Right atrium auricular region (tissue), 2 donors: ENCODE data around the gene DNMT3A. TPM values are rescaled to one million over a fixed set of nuclear protein-coding genes. Genes with fewer than 3 reads are reported as not detected.

Experiments
- DNase-seq: peaks from one replicate; pipeline ENCODE4 v3.0.0-alpha.2; 2019; ENCODE audit warnings: low spot score
- H3K27ac ChIP-seq, 2 donors: fragments of 200-600 bp; sonication (generic); 1 replicate in 1 of 2; 2 replicates in 1 of 2; pipeline ENCODE4 v1.5.1; 2016 to 2019
- H3K27me3 ChIP-seq, 2 donors: fragments of 200-600 bp; sonication (generic); one replicate each; pipeline versions ENCODE4 v1.5.1 to v1.6.0; 2017 to 2019
- H3K36me3 ChIP-seq: fragments of 200-600 bp; sonication (generic); one replicate; pipeline ENCODE4 v1.5.1; 2016
- H3K4me1 ChIP-seq, 2 donors: fragments of 200-600 bp; sonication (generic); one replicate each; pipeline versions ENCODE4 v1.5.1 to v1.6.0; 2017 to 2019
- H3K4me3 ChIP-seq, 2 donors: fragments of 200-600 bp; sonication (generic); 1 replicate in 1 of 2; 2 replicates in 1 of 2; pipeline ENCODE4 v1.5.1; 2017 to 2019; ENCODE audit warnings: mild to moderate bottlenecking in 1 of 2, moderate library complexity in 1 of 2
- H3K9me3 ChIP-seq, 2 donors: fragments of 200-600 bp; sonication (generic); one replicate each; pipeline ENCODE4 v1.5.1; 2019
- CTCF ChIP-seq, 2 donors: fragments of 200-600 bp; sonication (generic); IDR thresholded peaks; one replicate each; pipeline ENCODE4 v1.5.1; 2019; ENCODE audit warnings: antibody characterized with exemption in 2 of 2
- total RNA-seq, 2 donors: library from RNA; depleted of rRNA; stranded (reverse); fragments of >200 nt; gene quantifications; one replicate each; pipeline ENCODE4 v1.1.0, GENCODE V29; 2016

The DNMT3A gene
- total RNA-seq, 2 donors from 2014 or later, result 6.0 to 8.1 TPM

- Histone ChIP-seq H3K4me1 (no peaks in the 10 kb centered on the region), H3K4me3 (no peak overlapping the region), H3K36me3 (no peaks in the 10 kb centered on the region), H3K27me3 (no peaks in the 10 kb centered on the region), H3K27ac (no peak overlapping the region), H3K9me3 (no peaks in the 10 kb centered on the region)
- DNase-seq, result no peak
- no peak for TF ChIP-seq CTCF (IDR thresholded peaks at IDR 0.05)
Observed at GRCh38 chr2:25202275-25202674, 139.4 kb downstream of the DNMT3A start.

GRCh38 chr2:25201794-25202193 lies 139.9 kb downstream of the DNMT3A start:
- no peak for TF ChIP-seq CTCF (IDR thresholded peaks at IDR 0.05)
- H3K4me1 ChIP-seq, result no peaks in the 10 kb centered on the region
- no peak overlapping the region for H3K27ac ChIP-seq

DNA sequence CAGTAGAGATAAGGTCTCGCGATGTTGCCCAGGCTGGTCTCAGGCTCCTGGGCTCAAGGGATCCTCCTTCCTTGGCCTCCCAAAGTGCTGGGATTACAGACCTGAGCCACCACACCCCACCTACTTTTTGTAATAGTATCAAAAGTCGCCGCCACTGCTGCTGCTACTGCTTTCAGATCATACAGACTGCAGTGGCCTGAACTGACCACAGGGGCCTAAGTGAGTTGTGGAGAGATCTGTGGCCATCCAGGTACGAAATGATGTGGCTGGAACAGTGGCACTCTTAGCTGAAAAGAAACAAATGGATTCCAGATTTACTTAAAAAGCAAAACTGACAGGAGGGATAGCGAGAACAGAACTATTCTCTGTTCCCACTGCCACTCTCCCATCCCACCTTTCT lies 140.5 kb downstream of the DNMT3A start:
- no peaks in the 10 kb centered on the region for H3K36me3 ChIP-seq
- TF ChIP-seq CTCF (IDR thresholded peaks at IDR 0.05), result no peak
- no peaks in the 10 kb centered on the region for H3K27me3 ChIP-seq
- no peak overlapping the region for H3K4me3 ChIP-seq
- H3K27ac ChIP-seq, result no peak overlapping the region
- H3K9me3 ChIP-seq, result no peaks in the 10 kb centered on the region
- DNase-seq, result no peak
- H3K4me1 ChIP-seq, result no peaks in the 10 kb centered on the region

More at GRCh38 chr2:25201794-25202193, 139.9 kb downstream of the DNMT3A start:
- Histone ChIP-seq H3K36me3 (no peaks in the 10 kb centered on the region), H3K9me3 (no peaks in the 10 kb centered on the region), H3K4me3 (no peak overlapping the region), H3K27me3 (no peaks in the 10 kb centered on the region)
- no peak for DNase-seq

DNA sequence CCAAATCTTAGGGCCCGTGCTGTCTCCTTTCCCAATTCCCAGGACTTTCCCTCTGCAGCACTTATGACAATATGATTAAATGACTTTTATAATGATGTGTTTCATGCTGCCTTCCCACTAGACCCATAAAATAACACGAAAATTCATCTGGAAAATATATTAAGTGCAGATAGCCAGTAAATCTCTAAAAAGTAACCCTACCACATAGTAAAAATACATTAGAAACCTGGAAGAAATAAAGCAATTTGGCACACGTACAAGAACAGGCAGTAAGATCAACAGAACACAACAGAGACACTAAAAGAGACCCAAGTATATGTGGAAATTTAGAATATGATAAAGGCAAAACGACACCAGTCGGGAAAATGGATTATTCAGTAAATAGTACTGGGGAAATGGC lies 143.1 kb downstream of the DNMT3A start:
- no peak overlapping the region for H3K27ac ChIP-seq
- H3K36me3 ChIP-seq, result no peaks in the 10 kb centered on the region
- no peaks in the 10 kb centered on the region for H3K4me1 ChIP-seq
- DNase-seq, result no peak
- TF ChIP-seq CTCF (IDR thresholded peaks at IDR 0.05), result no peak
- H3K27me3 ChIP-seq, result no peaks in the 10 kb centered on the region
- H3K9me3 ChIP-seq, result no peaks in the 10 kb centered on the region
- no peak overlapping the region for H3K4me3 ChIP-seq

DNA sequence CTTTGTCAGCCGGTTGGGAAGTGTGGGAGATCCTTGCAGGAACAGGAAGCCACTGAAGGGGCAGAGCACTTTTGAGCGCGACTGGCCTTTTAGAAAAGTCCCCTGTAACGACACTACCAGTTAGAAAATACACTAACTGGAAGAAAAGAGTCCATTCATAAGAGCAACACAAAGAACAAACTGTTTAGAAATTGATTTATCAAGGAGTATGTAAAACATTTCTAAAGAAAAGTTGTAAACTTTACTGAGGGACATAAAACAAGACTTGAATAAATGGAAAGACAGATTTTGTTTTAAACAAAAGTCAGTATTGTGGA lies 143.6 kb downstream of the DNMT3A start:
- Histone ChIP-seq H3K4me1 (no peaks in the 10 kb centered on the region), H3K27me3 (no peaks in the 10 kb centered on the region), H3K9me3 (no peaks in the 10 kb centered on the region), H3K36me3 (no peaks in the 10 kb centered on the region), H3K4me3 (no peak overlapping the region), H3K27ac (no peak overlapping the region)
- TF ChIP-seq CTCF (IDR thresholded peaks at IDR 0.05), result no peak
- DNase-seq, result no peak

GRCh38 chr2:25197336-25198208 lies 144.2 kb downstream of the DNMT3A start:
- no peaks in the 10 kb centered on the region for H3K27me3 ChIP-seq
- no peak overlapping the region for H3K4me3 ChIP-seq
- DNase-seq, result no peak
- H3K36me3 ChIP-seq, result no peaks in the 10 kb centered on the region
- TF ChIP-seq CTCF (IDR thresholded peaks at IDR 0.05), result no peak
- H3K9me3 ChIP-seq, result no peaks in the 10 kb centered on the region
- H3K27ac ChIP-seq, result no peak overlapping the region
- H3K4me1 ChIP-seq, result no peaks in the 10 kb centered on the region
